WTC11 (cell line): ENCODE measurements around the gene GDA. TPM values are rescaled to one million over a fixed set of nuclear protein-coding genes. Genes with fewer than 3 reads are reported as not detected.

Source experiments
- ATAC-seq: fragments of 200-7000 bp; cut with Tn5 transposase; 2 replicates; pipeline ENCODE4 v1.10.0; 2021; ENCODE audit warnings: mild to moderate bottlenecking, moderate library complexity
- CTCF ChIA-PET: fragments of 300-600 bp; sonication (Branson Sonifier 250); formaldehyde crosslinking; loops from one replicate; lab custom pipeline; 2021; ENCODE audit warnings: antibody characterized with exemption; lab: Charles Lee
- POLR2A ChIA-PET: fragments of 350-600 bp; sonication (Branson Sonifier 250); formaldehyde crosslinking; loops from one replicate; lab custom pipeline; 2021; ENCODE audit warnings: antibody characterized with exemption; lab: Charles Lee
- DNase-seq: peaks from one replicate; pipeline ENCODE4 v3.0.0; 2021; ENCODE audit warnings: low spot score
- H3K27ac Mint-ChIP-seq: 2 replicates; pipeline ENCODE4 v1.8.0; 2021; ENCODE audit warnings: mixed read lengths
- H3K27me3 Mint-ChIP-seq: 2 replicates; pipeline ENCODE4 v1.8.0; 2021; ENCODE audit warnings: low read depth, mild to moderate bottlenecking, moderate library complexity, mixed read lengths
- H3K36me3 Mint-ChIP-seq: 2 replicates; pipeline ENCODE4 v1.8.0; 2021; ENCODE audit warnings: mixed read lengths
- H3K4me1 Mint-ChIP-seq: 2 replicates; pipeline ENCODE4 v1.8.0; 2022; ENCODE audit warnings: mixed read lengths
- H3K4me3 Mint-ChIP-seq: 2 replicates; pipeline ENCODE4 v1.8.0; 2021; ENCODE audit warnings: mild to moderate bottlenecking, moderate library complexity, mixed read lengths
- H3K9me3 Mint-ChIP-seq: 2 replicates; pipeline ENCODE4 v1.8.0; 2021; ENCODE audit warnings: mixed read lengths
- FOXP1 ChIP-seq: sonication (generic); formaldehyde crosslinking; IDR thresholded peaks from 2 replicates; pipeline ENCODE4 v1.8.0; 2022; ENCODE audit warnings: missing genetic modification reagents, mild to moderate bottlenecking, moderate library complexity, borderline replicate concordance
- IRF2 ChIP-seq: sonication (generic); formaldehyde crosslinking; IDR thresholded peaks from 2 replicates; pipeline ENCODE4 v1.8.0; 2022; ENCODE audit warnings: low read depth, missing genetic modification reagents, borderline replicate concordance
- JUN ChIP-seq: sonication (generic); formaldehyde crosslinking; IDR thresholded peaks from 2 replicates; pipeline ENCODE4 v1.8.0; 2023; ENCODE audit warnings: mild to moderate bottlenecking, missing genetic modification reagents
- NFATC4 ChIP-seq: fragments of 250-450 bp; sonication (Bioruptor Pico); IDR thresholded peaks from 2 replicates; pipeline ENCODE4 v1.9.0; 2021; ENCODE audit warnings: mild to moderate bottlenecking
- NR1H2 ChIP-seq: sonication (generic); formaldehyde crosslinking; IDR thresholded peaks from 2 replicates; pipeline ENCODE4 v1.9.0; 2021; ENCODE audit warnings: mild to moderate bottlenecking, moderate library complexity, missing genetic modification reagents
- NR2C2 ChIP-seq: sonication (generic); formaldehyde crosslinking; IDR thresholded peaks from 2 replicates; pipeline ENCODE4 v1.8.0; 2022; ENCODE audit warnings: mild to moderate bottlenecking, missing genetic modification reagents
- NR3C1 ChIP-seq: sonication (generic); formaldehyde crosslinking; conservative IDR thresholded peaks from 2 replicates; pipeline ENCODE4 v1.8.1; 2023; ENCODE audit warnings: low read depth, mild to moderate bottlenecking, missing genetic modification reagents
- RELA ChIP-seq: sonication (generic); formaldehyde crosslinking; IDR thresholded peaks from 2 replicates; pipeline ENCODE4 v1.8.1; 2022; ENCODE audit warnings: missing genetic modification reagents, mild to moderate bottlenecking, borderline replicate concordance
- RORB ChIP-seq: fragments of 250-450 bp; sonication (Bioruptor Pico); IDR thresholded peaks from 2 replicates; pipeline ENCODE4 v1.9.0; 2021; ENCODE audit warnings: mild to moderate bottlenecking
- SMAD3 ChIP-seq: sonication (generic); formaldehyde crosslinking; IDR thresholded peaks from 2 replicates; pipeline ENCODE4 v1.8.0; 2022; ENCODE audit warnings: missing genetic modification reagents, mild to moderate bottlenecking, borderline replicate concordance
- TEAD4 ChIP-seq: sonication (generic); formaldehyde crosslinking; IDR thresholded peaks from 2 replicates; pipeline ENCODE4 v1.8.0; 2022; ENCODE audit warnings: mild to moderate bottlenecking, missing genetic modification reagents
- ZNF138 ChIP-seq: sonication (generic); formaldehyde crosslinking; conservative IDR thresholded peaks from 2 replicates; pipeline ENCODE4 v1.8.1; 2022; ENCODE audit warnings: mild to moderate bottlenecking, moderate library complexity, missing genetic modification reagents
- ZNF219 ChIP-seq: sonication (generic); formaldehyde crosslinking; IDR thresholded peaks from 2 replicates; pipeline ENCODE4 v1.8.0; 2023; ENCODE audit warnings: missing genetic modification reagents, mild to moderate bottlenecking, borderline replicate concordance
- ZNF263 ChIP-seq: sonication (generic); formaldehyde crosslinking; IDR thresholded peaks from 2 replicates; pipeline ENCODE4 v1.8.1; 2022; ENCODE audit warnings: low read depth, mild to moderate bottlenecking, moderate library complexity, missing genetic modification reagents
- ZNF317 ChIP-seq: sonication (generic); formaldehyde crosslinking; IDR thresholded peaks from 2 replicates; pipeline ENCODE4 v1.8.1; 2023; ENCODE audit warnings: low read depth, mild to moderate bottlenecking, moderate library complexity, missing genetic modification reagents, borderline replicate concordance
- ZNF416 ChIP-seq: fragments of 250-450 bp; sonication (Bioruptor Pico); IDR thresholded peaks from 2 replicates; pipeline ENCODE4 v1.9.0; 2021; ENCODE audit warnings: mild to moderate bottlenecking, inconsistent platforms
- ZNF671 ChIP-seq: fragments of 250-450 bp; sonication (Bioruptor Pico); IDR thresholded peaks from 2 replicates; pipeline ENCODE4 v1.8.0; 2021; ENCODE audit warnings: mild to moderate bottlenecking
- total RNA-seq: library from RNA; stranded (reverse); gene quantifications from 3 replicates; pipeline ENCODE4 v1.2.3, GENCODE V29; 2021
- TF ChIP-seq, protein P1 (sequence below): fragments of 250-450 bp; sonication (Bioruptor Pico); IDR thresholded peaks from 2 replicates; pipeline ENCODE4 v2.1.2; 2022; ENCODE audit warnings: mild to moderate bottlenecking, moderate library complexity
- TF ChIP-seq, protein P2 (sequence below): sonication (generic); formaldehyde crosslinking; IDR thresholded peaks from 2 replicates; pipeline ENCODE4 v1.8.1; 2022; ENCODE audit warnings: missing genetic modification reagents, borderline replicate concordance
- TF ChIP-seq, protein P3 (sequence below): sonication (generic); formaldehyde crosslinking; conservative IDR thresholded peaks from 2 replicates; pipeline ENCODE4 v1.8.1; 2022; ENCODE audit warnings: mild to moderate bottlenecking, missing genetic modification reagents
- TF ChIP-seq, protein P4 (sequence below): sonication (generic); formaldehyde crosslinking; IDR thresholded peaks from 2 replicates; pipeline ENCODE4 v1.8.1; 2022; ENCODE audit warnings: mild to moderate bottlenecking, missing genetic modification reagents, moderate library complexity, borderline replicate concordance
- TF ChIP-seq, protein P5 (sequence below): sonication (generic); formaldehyde crosslinking; IDR thresholded peaks from 2 replicates; pipeline ENCODE4 v1.8.1; 2022; ENCODE audit warnings: low read depth, missing genetic modification reagents, borderline replicate concordance
- TF ChIP-seq, protein P6 (sequence below): sonication (generic); formaldehyde crosslinking; IDR thresholded peaks from 2 replicates; pipeline ENCODE4 v1.8.1; 2023; ENCODE audit warnings: mild to moderate bottlenecking, missing genetic modification reagents, moderate library complexity
- TF ChIP-seq, protein P7 (sequence below): sonication (generic); formaldehyde crosslinking; IDR thresholded peaks from 2 replicates; pipeline ENCODE4 v1.8.0; 2022; ENCODE audit warnings: missing genetic modification reagents

Gene GDA
- total RNA-seq, 1 experiment from 2014 or later, result 0.68 TPM

DNA sequence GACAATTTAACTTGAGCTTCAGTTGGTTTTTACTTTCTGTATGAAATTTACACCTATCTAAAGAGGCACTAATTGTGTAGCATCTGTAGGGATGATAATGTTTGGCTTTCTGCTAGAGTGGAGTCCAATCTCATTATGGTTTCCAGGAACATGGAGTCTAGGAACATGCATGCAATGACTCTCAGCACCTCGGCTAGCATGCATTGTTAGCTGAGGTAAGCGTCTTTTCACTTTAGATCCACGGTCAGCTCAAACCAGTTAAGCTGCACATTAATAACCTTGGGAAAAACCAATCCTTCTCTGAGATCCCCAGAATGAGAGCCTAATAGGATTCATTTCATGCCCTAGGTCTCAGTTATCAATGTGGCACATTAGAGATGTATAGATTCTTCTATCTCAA is 7.8 kb upstream of the GDA start:
- no peak overlapping the region for H3K4me3 Mint-ChIP-seq
- ChIA-PET CTCF (interaction anchor here (1.2 kb wide), 1 partner anchor 102 kb away, joined by 3 read pairs; no protein-coding TSS in a partner anchor), POLR2A (interaction anchor here (0.7 kb wide), 1 partner anchor 107 kb away, joined by 3 read pairs; no protein-coding TSS in a partner anchor)

DNA sequence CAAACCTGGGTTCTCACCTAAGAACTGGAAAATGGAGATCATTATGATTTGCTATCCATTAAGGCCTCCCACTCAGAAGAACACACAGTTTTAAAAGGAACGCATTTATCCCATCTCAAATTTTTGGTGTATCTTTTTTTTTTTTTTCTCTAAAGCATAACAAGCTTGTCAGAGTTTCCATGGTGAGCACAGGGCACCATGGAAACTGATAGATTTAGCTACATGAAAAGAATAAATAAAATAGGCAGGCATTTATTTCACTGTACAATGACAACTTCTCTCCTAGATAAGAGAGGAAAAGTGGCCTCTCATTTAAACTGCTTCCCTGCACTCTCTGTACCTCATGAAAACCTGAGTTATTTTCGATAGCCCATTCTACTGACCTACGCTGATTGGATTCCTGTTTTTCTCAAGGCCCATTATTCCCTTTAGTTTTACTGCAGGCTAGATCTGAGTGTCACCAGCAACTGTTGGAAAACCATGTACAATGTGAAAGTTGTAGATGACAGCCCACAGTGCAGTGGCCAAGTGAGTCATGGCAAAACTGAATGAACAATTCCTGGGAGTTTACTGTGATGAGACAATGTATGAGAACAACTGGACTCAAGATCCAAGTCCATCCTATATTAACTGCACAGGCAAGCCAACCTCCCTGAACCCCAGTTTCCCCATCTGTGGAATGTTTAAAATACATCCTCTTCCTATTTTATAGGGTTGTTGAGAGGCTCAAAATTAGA is 4.3 kb upstream of the GDA start:
- CTCF ChIA-PET, result no interaction called here
- peaks cover 10% of the 10 kb centered on the region for H3K4me1 Mint-ChIP-seq
- TF ChIP-seq, protein P1, sequence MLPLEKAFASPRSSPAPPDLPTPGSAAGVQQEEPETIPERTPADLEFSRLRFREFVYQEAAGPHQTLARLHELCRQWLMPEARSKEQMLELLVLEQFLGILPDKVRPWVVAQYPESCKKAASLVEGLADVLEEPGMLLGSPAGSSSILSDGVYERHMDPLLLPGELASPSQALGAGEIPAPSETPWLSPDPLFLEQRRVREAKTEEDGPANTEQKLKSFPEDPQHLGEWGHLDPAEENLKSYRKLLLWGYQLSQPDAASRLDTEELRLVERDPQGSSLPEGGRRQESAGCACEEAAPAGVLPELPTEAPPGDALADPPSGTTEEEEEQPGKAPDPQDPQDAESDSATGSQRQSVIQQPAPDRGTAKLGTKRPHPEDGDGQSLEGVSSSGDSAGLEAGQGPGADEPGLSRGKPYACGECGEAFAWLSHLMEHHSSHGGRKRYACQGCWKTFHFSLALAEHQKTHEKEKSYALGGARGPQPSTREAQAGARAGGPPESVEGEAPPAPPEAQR (CRISPR knock-in tag), result no peak
- no peak for TF ChIP-seq FOXP1 (CRISPR knock-in tag)
- TF ChIP-seq SMAD3 (CRISPR knock-in tag), result no peak
- TF ChIP-seq ZNF219 (CRISPR knock-in tag), result no peak
- no peak for TF ChIP-seq NR2C2 (CRISPR knock-in tag)
- TF ChIP-seq RELA, result no peak
- TF ChIP-seq NFATC4 (CRISPR knock-in tag), result no peak
- TF ChIP-seq ZNF671 (CRISPR knock-in tag), result no peak
- TF ChIP-seq, protein P2, sequence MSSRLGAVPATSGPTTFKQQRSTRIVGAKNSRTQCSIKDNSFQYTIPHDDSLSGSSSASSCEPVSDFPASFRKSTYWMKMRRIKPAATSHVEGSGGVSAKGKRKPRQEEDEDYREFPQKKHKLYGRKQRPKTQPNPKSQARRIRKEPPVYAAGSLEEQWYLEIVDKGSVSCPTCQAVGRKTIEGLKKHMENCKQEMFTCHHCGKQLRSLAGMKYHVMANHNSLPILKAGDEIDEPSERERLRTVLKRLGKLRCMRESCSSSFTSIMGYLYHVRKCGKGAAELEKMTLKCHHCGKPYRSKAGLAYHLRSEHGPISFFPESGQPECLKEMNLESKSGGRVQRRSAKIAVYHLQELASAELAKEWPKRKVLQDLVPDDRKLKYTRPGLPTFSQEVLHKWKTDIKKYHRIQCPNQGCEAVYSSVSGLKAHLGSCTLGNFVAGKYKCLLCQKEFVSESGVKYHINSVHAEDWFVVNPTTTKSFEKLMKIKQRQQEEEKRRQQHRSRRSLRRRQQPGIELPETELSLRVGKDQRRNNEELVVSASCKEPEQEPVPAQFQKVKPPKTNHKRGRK, result no peak
- TF ChIP-seq NR1H2 (CRISPR knock-in tag), result no peak
- TF ChIP-seq IRF2 (CRISPR knock-in tag), result no peak
- TF ChIP-seq ZNF416 (CRISPR knock-in tag), result no peak
- TF ChIP-seq, protein P3, sequence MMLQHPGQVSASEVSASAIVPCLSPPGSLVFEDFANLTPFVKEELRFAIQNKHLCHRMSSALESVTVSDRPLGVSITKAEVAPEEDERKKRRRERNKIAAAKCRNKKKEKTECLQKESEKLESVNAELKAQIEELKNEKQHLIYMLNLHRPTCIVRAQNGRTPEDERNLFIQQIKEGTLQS, result no peak
- no peak for TF ChIP-seq NR3C1 (CRISPR knock-in tag)
- TF ChIP-seq TEAD4 (CRISPR knock-in tag), result no peak

More for the DNA sequence above, 7.8 kb upstream of the GDA start:
- no peak for DNase-seq
- TF ChIP-seq RORB (CRISPR knock-in tag) (no peak), ZNF263 (CRISPR knock-in tag) (no peak), JUN (CRISPR knock-in tag) (no peak), ZNF671 (CRISPR knock-in tag) (no peak), ZNF219 (CRISPR knock-in tag) (no peak), ZNF138 (no peak), ZNF317 (CRISPR knock-in tag) (no peak)
- TF ChIP-seq, protein P4, sequence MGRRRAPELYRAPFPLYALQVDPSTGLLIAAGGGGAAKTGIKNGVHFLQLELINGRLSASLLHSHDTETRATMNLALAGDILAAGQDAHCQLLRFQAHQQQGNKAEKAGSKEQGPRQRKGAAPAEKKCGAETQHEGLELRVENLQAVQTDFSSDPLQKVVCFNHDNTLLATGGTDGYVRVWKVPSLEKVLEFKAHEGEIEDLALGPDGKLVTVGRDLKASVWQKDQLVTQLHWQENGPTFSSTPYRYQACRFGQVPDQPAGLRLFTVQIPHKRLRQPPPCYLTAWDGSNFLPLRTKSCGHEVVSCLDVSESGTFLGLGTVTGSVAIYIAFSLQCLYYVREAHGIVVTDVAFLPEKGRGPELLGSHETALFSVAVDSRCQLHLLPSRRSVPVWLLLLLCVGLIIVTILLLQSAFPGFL (CRISPR knock-in tag), result no peak
- TF ChIP-seq, protein P5, sequence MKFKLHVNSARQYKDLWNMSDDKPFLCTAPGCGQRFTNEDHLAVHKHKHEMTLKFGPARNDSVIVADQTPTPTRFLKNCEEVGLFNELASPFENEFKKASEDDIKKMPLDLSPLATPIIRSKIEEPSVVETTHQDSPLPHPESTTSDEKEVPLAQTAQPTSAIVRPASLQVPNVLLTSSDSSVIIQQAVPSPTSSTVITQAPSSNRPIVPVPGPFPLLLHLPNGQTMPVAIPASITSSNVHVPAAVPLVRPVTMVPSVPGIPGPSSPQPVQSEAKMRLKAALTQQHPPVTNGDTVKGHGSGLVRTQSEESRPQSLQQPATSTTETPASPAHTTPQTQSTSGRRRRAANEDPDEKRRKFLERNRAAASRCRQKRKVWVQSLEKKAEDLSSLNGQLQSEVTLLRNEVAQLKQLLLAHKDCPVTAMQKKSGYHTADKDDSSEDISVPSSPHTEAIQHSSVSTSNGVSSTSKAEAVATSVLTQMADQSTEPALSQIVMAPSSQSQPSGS, result no peak
- TF ChIP-seq, protein P6, sequence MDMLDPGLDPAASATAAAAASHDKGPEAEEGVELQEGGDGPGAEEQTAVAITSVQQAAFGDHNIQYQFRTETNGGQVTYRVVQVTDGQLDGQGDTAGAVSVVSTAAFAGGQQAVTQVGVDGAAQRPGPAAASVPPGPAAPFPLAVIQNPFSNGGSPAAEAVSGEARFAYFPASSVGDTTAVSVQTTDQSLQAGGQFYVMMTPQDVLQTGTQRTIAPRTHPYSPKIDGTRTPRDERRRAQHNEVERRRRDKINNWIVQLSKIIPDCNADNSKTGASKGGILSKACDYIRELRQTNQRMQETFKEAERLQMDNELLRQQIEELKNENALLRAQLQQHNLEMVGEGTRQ (CRISPR knock-in tag), result no peak
- TF ChIP-seq, protein P7, sequence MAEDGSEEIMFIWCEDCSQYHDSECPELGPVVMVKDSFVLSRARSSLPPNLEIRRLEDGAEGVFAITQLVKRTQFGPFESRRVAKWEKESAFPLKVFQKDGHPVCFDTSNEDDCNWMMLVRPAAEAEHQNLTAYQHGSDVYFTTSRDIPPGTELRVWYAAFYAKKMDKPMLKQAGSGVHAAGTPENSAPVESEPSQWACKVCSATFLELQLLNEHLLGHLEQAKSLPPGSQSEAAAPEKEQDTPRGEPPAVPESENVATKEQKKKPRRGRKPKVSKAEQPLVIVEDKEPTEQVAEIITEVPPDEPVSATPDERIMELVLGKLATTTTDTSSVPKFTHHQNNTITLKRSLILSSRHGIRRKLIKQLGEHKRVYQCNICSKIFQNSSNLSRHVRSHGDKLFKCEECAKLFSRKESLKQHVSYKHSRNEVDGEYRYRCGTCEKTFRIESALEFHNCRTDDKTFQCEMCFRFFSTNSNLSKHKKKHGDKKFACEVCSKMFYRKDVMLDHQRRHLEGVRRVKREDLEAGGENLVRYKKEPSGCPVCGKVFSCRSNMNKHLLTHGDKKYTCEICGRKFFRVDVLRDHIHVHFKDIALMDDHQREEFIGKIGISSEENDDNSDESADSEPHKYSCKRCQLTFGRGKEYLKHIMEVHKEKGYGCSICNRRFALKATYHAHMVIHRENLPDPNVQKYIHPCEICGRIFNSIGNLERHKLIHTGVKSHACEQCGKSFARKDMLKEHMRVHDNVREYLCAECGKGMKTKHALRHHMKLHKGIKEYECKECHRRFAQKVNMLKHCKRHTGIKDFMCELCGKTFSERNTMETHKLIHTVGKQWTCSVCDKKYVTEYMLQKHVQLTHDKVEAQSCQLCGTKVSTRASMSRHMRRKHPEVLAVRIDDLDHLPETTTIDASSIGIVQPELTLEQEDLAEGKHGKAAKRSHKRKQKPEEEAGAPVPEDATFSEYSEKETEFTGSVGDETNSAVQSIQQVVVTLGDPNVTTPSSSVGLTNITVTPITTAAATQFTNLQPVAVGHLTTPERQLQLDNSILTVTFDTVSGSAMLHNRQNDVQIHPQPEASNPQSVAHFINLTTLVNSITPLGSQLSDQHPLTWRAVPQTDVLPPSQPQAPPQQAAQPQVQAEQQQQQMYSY (CRISPR knock-in tag), result no peak
- TF ChIP-seq, all 79 proteins: peak for 0
- no peak for ATAC-seq
- H3K27ac Mint-ChIP-seq, result no peak overlapping the region
- peaks cover 13% of the 10 kb centered on the region for H3K9me3 Mint-ChIP-seq
- peaks cover 7% of the 10 kb centered on the region for H3K27me3 Mint-ChIP-seq
- H3K4me1 Mint-ChIP-seq, result no peaks in the 10 kb centered on the region
- H3K36me3 Mint-ChIP-seq, result no peaks in the 10 kb centered on the region

More for the DNA sequence above, 4.3 kb upstream of the GDA start:
- no peaks in the 10 kb centered on the region for H3K9me3 Mint-ChIP-seq
- H3K27me3 Mint-ChIP-seq, result peaks cover 29% of the 10 kb centered on the region
- ATAC-seq (no peak), DNase-seq (no peak)
- POLR2A ChIA-PET, result no interaction called here
- H3K4me3 Mint-ChIP-seq, result no peak overlapping the region
- no peaks in the 10 kb centered on the region for H3K36me3 Mint-ChIP-seq
- no peak overlapping the region for H3K27ac Mint-ChIP-seq
